Activated CD4-positive, alpha-beta memory T cell treated with anti-CD3 and anti-CD28 coated beads, Interleukin-2, amount 10 ng/mL, durations not matched to agents 7 days and 5 days (primary cell): ENCODE results near the gene SMC6. TPM values are rescaled to one million over a fixed set of nuclear protein-coding genes. Genes with fewer than 3 reads are reported as not detected.

Experiments
- CTCF ChIA-PET: fragments of 350-600 bp; sonication (Branson Sonifier 250); formaldehyde crosslinking; loops from one replicate; lab custom pipeline; 2021; ENCODE audit warnings: antibody characterized with exemption, inconsistent platforms; lab: Charles Lee
- POLR2A ChIA-PET: fragments of 350-600 bp; sonication (Branson Sonifier 250); formaldehyde crosslinking; loops from one replicate; lab custom pipeline; 2021; ENCODE audit warnings: antibody characterized with exemption; lab: Charles Lee
- DNase-seq: peaks from one replicate; pipeline ENCODE4 v3.0.0-alpha.2; 2020
- H3K27ac Mint-ChIP-seq: one replicate; pipeline ENCODE4 v1.8.0; 2021; ENCODE audit warnings: mild to moderate bottlenecking, mixed read lengths
- H3K27me3 Mint-ChIP-seq: one replicate; pipeline ENCODE4 v1.8.0; 2021; ENCODE audit warnings: mixed read lengths
- H3K36me3 Mint-ChIP-seq: one replicate; pipeline ENCODE4 v1.8.0; 2021; ENCODE audit warnings: low read depth, mixed read lengths
- H3K4me1 Mint-ChIP-seq: one replicate; pipeline ENCODE4 v1.8.0; 2021; ENCODE audit warnings: mixed read lengths
- H3K4me3 Mint-ChIP-seq: one replicate; pipeline ENCODE4 v1.8.0; 2021; ENCODE audit warnings: mild to moderate bottlenecking, mixed read lengths
- H3K9me3 Mint-ChIP-seq: one replicate; pipeline ENCODE4 v1.8.0; 2021; ENCODE audit warnings: mixed read lengths
- total RNA-seq, 2 experiments: library from RNA; stranded (reverse); gene quantifications; one replicate each; pipeline ENCODE4 v1.2.3, GENCODE V29; 2021

Gene SMC6
- total RNA-seq, 2 experiments from 2014 or later: 36.0 to 36.5 TPM

DNA sequence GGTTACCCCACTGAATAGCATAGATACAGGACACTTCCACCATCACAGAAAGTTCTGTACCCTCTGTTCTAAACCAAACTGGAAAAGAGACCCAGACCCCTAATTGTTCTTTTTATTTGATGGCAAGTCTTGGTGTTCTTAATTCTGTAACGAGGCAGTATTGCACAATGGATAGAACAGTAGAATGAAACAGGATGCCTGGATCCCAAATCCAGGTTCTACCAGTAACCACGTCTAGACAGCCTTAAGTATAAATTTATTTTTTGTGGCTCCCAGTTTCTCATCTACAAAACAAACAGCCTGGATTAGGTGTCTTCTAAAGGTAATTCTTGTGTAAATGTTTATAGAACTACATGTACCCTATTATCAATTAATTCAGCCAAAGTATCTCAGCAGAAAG lies 23.7 kb downstream of the SMC6 start:
- H3K4me3 Mint-ChIP-seq: no peak overlapping the region
- H3K27ac Mint-ChIP-seq: no peak overlapping the region
- peaks cover 33% of the 10 kb centered on the region for H3K36me3 Mint-ChIP-seq
- ChIA-PET POLR2A (no interaction called here), CTCF (interaction anchor here (2.5 kb wide), 1 partner anchor 11 kb away, joined by 15 read pairs; no protein-coding TSS in a partner anchor)
- no peaks in the 10 kb centered on the region for H3K4me1 Mint-ChIP-seq
- no peaks in the 10 kb centered on the region for H3K27me3 Mint-ChIP-seq
- no peak for DNase-seq
- H3K9me3 Mint-ChIP-seq: no peaks in the 10 kb centered on the region

DNA sequence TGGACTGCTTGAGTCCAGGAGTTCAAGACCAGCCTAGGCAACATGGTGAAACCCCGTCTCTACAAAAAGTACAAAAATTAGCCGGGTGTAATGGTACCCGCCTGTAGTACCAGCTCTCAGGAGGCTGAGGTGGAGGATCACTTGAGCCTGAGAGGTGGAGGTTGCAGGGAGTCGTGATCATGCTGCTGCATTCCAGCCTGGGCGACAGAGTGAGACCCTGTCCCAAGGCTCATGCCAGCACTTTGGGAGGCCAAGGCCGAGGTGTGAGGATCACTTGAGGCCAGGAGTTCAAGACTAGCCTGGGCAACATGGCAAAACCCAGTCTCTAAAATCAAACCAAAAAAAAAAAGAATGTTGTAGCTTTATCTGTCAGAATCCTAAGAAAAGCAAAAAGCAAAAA lies 25.4 kb downstream of the SMC6 start:
- DNase-seq: no peak
- Mint-ChIP-seq H3K27me3 (no peaks in the 10 kb centered on the region), H3K36me3 (peaks cover 32% of the 10 kb centered on the region), H3K27ac (no peak overlapping the region), H3K4me1 (no peaks in the 10 kb centered on the region), H3K9me3 (no peaks in the 10 kb centered on the region), H3K4me3 (no peak overlapping the region)
- ChIA-PET CTCF (interaction anchor here (1.4 to 2.5 kb wide), 2 partner anchors 9 to 57 kb away, joined by 3 to 15 read pairs; no protein-coding TSS in a partner anchor), POLR2A (no interaction called here)

DNA sequence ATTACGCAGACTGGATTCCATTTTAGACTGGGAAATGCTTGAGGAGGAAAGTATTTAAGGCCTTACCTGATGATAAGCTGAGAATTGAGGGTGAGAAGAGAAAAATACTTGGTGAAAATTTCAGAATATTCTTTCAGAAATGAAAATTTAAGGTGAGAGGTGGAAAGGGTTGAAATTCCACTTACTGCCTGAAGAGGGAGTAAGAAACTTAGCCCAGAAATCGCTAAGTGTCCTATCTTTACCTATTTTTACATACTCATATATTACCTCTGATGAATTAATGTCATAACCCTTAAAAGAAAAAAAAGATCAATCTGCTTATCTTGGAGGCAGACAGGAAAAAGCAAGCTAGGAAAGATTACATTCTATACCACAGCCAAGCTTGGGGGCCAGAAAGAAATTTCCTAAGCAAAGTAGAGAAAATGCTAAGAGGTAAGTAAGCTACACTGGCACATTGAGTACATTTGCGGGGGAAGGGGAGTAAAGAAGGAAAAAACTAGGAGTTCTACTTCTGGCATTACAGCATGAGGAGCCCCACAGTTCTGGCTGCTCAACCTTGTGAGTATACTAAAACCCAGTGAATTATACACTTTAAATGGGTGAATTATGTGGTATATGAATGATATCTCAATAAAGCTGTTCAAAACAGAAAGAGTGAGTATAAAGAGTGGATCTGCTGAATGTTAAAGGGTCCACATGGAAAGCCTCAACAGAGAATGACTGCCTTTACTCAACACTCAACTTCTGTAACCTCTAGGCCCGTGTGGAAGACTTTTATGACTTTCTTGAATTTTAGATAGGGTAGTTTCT lies 33.8 kb downstream of the SMC6 start:
- H3K27me3 Mint-ChIP-seq: no peaks in the 10 kb centered on the region
- DNase-seq: no peak
- no peak overlapping the region for H3K4me3 Mint-ChIP-seq
- no peaks in the 10 kb centered on the region for H3K4me1 Mint-ChIP-seq
- POLR2A ChIA-PET: interaction anchor here (0.7 to 2.4 kb wide), 2 partner anchors 34 to 59 kb away, joined by 3 to 10 read pairs; partner anchors contain the start of genes GEN1 and SMC6
- H3K27ac Mint-ChIP-seq: no peak overlapping the region
- H3K36me3 Mint-ChIP-seq: peaks cover 31% of the 10 kb centered on the region
- CTCF ChIA-PET: interaction anchor here (0.9 to 3.0 kb wide), 16 partner anchors 9 to 327 kb away, joined by 3 to 15 read pairs (median 4); no protein-coding TSS in a partner anchor
- no peaks in the 10 kb centered on the region for H3K9me3 Mint-ChIP-seq

DNA sequence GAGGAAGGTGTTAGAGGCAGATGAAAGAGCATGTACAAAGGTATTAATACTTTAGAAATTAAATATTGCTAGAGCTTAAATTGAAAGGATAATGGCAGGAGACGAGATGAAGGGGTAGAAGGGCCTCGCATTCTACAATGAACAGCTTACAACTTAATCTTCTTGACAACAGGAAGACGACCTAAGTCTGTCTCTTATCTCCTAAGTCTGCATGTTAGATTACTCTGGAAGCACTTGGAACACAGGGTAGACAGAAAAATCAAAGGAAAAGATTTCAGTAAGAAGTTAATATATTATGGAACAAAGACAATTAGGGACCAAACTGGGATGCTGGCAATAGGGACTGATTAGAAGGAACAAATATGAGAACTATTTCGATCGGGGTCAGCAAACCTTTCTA lies 34.9 kb downstream of the SMC6 start:
- POLR2A ChIA-PET: interaction anchor here (0.7 to 2.4 kb wide), 2 partner anchors 35 to 60 kb away, joined by 3 to 10 read pairs; partner anchors contain the start of genes GEN1 and SMC6
- Mint-ChIP-seq H3K4me1 (no peaks in the 10 kb centered on the region), H3K27me3 (no peaks in the 10 kb centered on the region), H3K36me3 (peaks cover 35% of the 10 kb centered on the region), H3K27ac (no peak overlapping the region), H3K9me3 (no peaks in the 10 kb centered on the region), H3K4me3 (no peak overlapping the region)
- CTCF ChIA-PET: interaction anchor here (0.8 to 3.0 kb wide), 13 partner anchors 9 to 113 kb away, joined by 3 to 15 read pairs (median 4); no protein-coding TSS in a partner anchor
- DNase-seq: no peak

DNA sequence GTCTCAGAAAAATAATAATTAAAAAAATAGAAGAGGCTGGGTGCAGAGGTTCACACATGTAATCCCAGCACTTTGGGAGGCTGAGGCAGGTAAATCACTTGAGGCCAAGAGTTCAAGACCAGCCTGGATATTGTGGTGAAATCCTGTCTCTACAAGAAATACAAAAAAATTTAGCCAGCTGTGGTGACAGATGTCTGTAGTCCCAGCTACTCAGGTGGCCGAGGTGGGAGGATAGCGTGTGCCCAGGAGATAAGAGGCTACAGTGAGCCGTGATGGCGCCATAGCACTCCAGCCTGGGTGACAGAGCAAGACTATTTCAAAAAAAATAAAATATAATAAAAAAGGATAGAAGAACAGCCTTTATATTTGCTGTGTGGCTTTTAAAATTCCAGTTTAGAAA lies 35.9 kb downstream of the SMC6 start:
- Mint-ChIP-seq H3K36me3 (peaks cover 44% of the 10 kb centered on the region), H3K4me3 (no peak overlapping the region), H3K4me1 (peaks cover 3% of the 10 kb centered on the region), H3K27ac (no peak overlapping the region), H3K9me3 (no peaks in the 10 kb centered on the region), H3K27me3 (no peaks in the 10 kb centered on the region)
- POLR2A ChIA-PET: no interaction called here
- CTCF ChIA-PET: interaction anchor here (1.3 kb wide), 1 partner anchor 8 kb away, joined by 5 read pairs; no protein-coding TSS in a partner anchor
- DNase-seq: no peak

DNA sequence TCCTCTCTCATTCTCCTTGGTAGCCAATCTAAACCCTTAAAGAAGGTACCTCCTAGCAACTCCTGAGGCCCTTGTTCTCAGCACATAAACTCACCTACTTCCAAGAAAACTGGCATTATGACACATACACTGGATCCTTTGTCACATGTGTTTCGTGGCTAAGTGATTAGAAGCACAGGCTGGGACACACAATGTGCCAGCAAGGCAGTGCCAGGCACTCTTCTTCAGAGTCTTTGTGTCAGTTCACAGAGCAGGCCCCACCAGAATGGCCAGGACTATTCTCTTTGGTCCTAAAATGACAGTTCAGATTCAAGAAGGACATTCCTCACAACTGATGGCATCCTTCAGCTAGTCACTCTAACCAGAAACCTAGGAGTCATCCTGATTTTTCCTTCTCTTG lies 40.3 kb downstream of the SMC6 start:
- Mint-ChIP-seq H3K27ac (peak overlapping the region; percentile 0), H3K9me3 (no peaks in the 10 kb centered on the region), H3K27me3 (no peaks in the 10 kb centered on the region), H3K4me1 (peaks cover 3% of the 10 kb centered on the region), H3K4me3 (no peak overlapping the region), H3K36me3 (peaks cover 25% of the 10 kb centered on the region)
- ChIA-PET POLR2A (no interaction called here), CTCF (no interaction called here)
- DNase-seq: no peak

DNA sequence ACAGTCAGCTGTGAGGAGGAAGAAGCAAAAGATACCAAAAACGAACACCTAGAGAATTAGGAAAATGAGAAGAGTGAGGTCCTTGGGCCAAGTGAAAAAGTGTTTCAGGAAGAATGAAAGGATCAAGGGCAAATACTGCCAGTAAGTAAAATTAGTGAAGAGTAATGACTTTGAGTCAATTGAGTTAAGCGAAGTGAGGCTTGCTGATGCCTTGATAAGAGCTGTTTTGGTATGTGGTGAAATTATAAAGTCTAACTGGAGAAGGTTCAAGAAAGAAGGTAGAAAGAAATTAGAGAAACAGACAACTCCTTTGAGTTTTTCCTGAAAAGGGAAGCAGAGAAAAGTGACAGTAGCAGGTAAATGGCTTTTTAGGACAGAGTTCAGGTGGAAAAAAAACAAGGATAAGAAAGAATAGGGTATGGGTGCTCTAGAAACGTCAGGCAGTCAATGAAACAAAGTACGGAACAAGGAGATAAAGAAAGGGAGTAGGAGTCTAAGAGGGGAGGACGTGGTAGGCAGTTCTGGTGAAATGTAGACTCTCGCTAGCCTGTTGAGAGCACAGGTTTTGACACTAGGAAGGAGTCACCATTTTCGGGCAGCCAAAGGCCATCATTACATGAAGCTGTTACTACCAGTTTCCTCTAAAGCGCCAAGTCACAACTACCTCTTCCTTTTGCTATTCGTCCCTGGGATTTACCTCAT lies 42.9 kb downstream of the SMC6 start:
- ChIA-PET CTCF (no interaction called here), POLR2A (no interaction called here)
- DNase-seq: no peak
- H3K27ac Mint-ChIP-seq: no peak overlapping the region
- H3K36me3 Mint-ChIP-seq: peaks cover 29% of the 10 kb centered on the region
- no peak overlapping the region for H3K4me3 Mint-ChIP-seq
- H3K27me3 Mint-ChIP-seq: no peaks in the 10 kb centered on the region
- H3K9me3 Mint-ChIP-seq: no peaks in the 10 kb centered on the region
- H3K4me1 Mint-ChIP-seq: peaks cover 3% of the 10 kb centered on the region

DNA sequence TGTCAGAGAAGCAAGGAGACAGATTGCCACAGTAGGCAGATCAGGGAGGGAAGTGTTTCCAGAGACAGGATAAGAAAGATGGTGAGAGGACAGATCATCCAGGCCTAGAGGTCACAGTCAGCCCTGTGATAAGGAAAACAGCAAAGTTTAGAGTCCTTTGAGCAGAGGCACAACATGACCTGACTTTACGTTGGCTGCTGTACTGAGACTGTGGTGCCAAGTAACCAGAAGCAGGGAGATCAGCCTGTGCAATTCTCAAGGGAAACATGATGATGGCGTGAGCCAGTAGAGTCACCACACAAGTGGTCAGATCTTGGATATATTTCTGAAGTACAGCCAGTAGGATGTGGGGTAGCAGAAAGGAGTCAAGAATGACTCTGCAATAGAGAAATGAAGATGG lies 43.7 kb downstream of the SMC6 start:
- Mint-ChIP-seq H3K4me1 (peaks cover 3% of the 10 kb centered on the region), H3K9me3 (no peaks in the 10 kb centered on the region), H3K27ac (no peak overlapping the region), H3K4me3 (no peak overlapping the region), H3K27me3 (no peaks in the 10 kb centered on the region), H3K36me3 (peaks cover 30% of the 10 kb centered on the region)
- ChIA-PET POLR2A (no interaction called here), CTCF (interaction anchor here (1.4 kb wide), 2 partner anchors 8 to 39 kb away, joined by 5 read pairs; no protein-coding TSS in a partner anchor)
- DNase-seq: no peak

DNA sequence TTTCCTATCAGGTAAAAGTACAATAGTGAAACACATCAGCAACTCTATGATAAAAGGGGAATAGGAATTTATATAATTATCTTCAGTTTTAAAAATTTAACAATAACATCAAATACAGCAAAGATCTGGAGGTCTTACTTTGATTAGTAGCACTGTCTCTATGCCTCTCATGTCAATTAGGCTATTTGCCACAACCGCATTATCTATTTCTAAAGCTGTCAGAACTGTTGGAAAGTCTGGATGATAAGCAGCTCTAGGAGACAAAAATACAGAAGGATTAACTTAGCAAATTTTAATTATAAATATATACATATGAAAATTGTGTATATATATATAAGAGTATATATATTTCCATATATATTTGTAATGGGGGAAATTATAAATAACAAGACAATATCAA lies 45.1 kb downstream of the SMC6 start:
- no peak for DNase-seq
- peaks cover 28% of the 10 kb centered on the region for H3K36me3 Mint-ChIP-seq
- no peaks in the 10 kb centered on the region for H3K9me3 Mint-ChIP-seq
- peaks cover 3% of the 10 kb centered on the region for H3K4me1 Mint-ChIP-seq
- ChIA-PET POLR2A (no interaction called here), CTCF (interaction anchor here (1.4 kb wide), 2 partner anchors 10 to 38 kb away, joined by 5 read pairs; no protein-coding TSS in a partner anchor)
- no peaks in the 10 kb centered on the region for H3K27me3 Mint-ChIP-seq
- H3K4me3 Mint-ChIP-seq: no peak overlapping the region
- H3K27ac Mint-ChIP-seq: no peak overlapping the region

DNA sequence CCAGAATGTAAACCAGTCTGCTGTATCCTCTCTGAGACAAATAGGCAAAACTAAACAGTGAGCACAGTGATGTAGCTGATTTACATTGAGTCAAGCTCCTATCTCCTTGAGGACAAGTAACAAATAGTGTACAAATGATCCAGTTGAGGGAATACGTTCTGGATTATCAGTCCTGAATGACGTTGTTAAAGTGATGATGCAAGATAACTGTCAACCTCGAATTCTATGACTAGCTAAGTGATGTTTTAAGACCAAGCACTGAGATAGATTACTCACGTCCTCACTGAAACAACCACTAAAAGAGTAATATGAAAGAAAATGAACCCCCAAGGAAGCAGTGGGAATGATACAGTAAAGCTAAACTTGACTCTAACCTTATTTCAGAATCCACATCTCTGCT lies 46.8 kb downstream of the SMC6 start:
- peaks cover 32% of the 10 kb centered on the region for H3K36me3 Mint-ChIP-seq
- H3K4me3 Mint-ChIP-seq: no peak overlapping the region
- CTCF ChIA-PET: interaction anchor here (1.3 kb wide), 1 partner anchor 13 kb away, joined by 5 read pairs; no protein-coding TSS in a partner anchor
- no peaks in the 10 kb centered on the region for H3K27me3 Mint-ChIP-seq
- no peaks in the 10 kb centered on the region for H3K4me1 Mint-ChIP-seq
- POLR2A ChIA-PET: interaction anchor here (0.7 kb wide), 1 partner anchor 46 kb away, joined by 3 read pairs; the partner anchor contains the start of gene SMC6
- H3K27ac Mint-ChIP-seq: no peak overlapping the region
- no peaks in the 10 kb centered on the region for H3K9me3 Mint-ChIP-seq
- DNase-seq: no peak

DNA sequence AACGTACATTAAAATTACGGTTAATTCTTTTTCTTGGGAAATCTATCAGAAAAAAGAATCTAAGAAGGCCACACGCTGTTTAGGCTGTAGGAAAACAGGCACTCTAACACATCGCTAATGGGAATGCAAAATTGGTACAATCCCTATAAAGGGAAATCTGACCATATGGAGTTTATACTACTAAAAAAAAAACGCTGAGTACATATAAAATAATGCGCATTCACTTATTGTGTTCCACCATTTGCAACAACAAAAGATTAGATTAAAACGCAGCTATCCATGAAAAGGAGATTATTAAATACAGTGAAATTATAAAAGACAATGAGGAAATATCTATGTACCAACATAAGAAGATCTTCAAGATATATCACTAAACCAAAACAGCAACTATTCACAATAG lies 62.8 kb downstream of the SMC6 start:
- no peaks in the 10 kb centered on the region for H3K9me3 Mint-ChIP-seq
- H3K4me1 Mint-ChIP-seq: no peaks in the 10 kb centered on the region
- ChIA-PET CTCF (interaction anchor here (1.0 kb wide), 1 partner anchor 45 kb away, joined by 3 read pairs; no protein-coding TSS in a partner anchor), POLR2A (no interaction called here)
- H3K27ac Mint-ChIP-seq: no peak overlapping the region
- no peaks in the 10 kb centered on the region for H3K27me3 Mint-ChIP-seq
- H3K36me3 Mint-ChIP-seq: peaks cover 49% of the 10 kb centered on the region
- H3K4me3 Mint-ChIP-seq: no peak overlapping the region
- DNase-seq: no peak

DNA sequence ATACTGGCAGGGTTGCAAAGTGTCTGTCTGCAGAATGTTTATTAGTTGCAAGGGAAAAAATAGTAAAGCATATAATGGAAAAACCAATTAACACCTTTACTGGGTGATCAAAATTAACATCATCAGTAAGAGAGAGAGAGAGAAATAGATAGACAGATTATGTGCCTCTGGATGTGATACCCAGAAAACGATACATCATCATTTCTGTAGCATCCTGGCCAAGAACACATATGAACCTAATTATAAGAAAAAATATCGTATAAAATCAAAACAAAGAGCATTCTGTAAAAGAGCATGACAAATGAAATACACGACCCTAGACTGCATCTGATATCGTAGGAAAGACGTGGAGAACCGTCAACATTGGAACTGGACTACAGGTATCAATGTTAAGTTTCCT lies 64.6 kb downstream of the SMC6 start:
- ChIA-PET POLR2A (no interaction called here), CTCF (no interaction called here)
- no peak overlapping the region for H3K4me3 Mint-ChIP-seq
- H3K27me3 Mint-ChIP-seq: no peaks in the 10 kb centered on the region
- H3K27ac Mint-ChIP-seq: no peak overlapping the region
- no peaks in the 10 kb centered on the region for H3K4me1 Mint-ChIP-seq
- no peaks in the 10 kb centered on the region for H3K9me3 Mint-ChIP-seq
- no peak for DNase-seq
- H3K36me3 Mint-ChIP-seq: peaks cover 51% of the 10 kb centered on the region

DNA sequence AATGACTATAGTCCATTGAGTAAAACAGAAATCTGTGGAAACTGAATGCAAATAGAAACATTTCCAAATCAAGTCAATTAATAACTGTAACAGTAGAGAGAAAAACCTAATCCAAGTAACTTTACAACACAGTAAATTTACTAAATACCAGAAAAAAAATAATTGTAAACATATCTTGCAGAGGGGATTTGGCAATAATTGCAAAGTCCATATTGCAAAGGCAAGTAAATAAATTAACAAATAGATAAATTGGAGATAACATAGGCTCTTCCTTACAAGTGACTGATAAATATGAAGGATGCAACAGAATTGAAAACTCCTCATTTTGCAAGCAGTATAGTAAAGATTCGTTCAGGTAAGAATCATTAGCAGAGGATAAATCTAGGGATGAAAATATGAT lies 65.0 kb downstream of the SMC6 start:
- no peak overlapping the region for H3K4me3 Mint-ChIP-seq
- CTCF ChIA-PET: no interaction called here
- H3K36me3 Mint-ChIP-seq: peaks cover 53% of the 10 kb centered on the region
- no peak for DNase-seq
- no peaks in the 10 kb centered on the region for H3K27me3 Mint-ChIP-seq
- H3K27ac Mint-ChIP-seq: no peak overlapping the region
- no peaks in the 10 kb centered on the region for H3K4me1 Mint-ChIP-seq
- POLR2A ChIA-PET: no interaction called here
- H3K9me3 Mint-ChIP-seq: no peaks in the 10 kb centered on the region
